ENCODE data around the gene SUPV3L1. TPM values are rescaled to one million over a fixed set of nuclear protein-coding genes. Genes with fewer than 3 reads are reported as not detected.
"Not testable (repeated sequence)": the region's sequence is repeated elsewhere in the genome, so short reads cannot be mapped to it uniquely, and the experiment has no call there.

The SUPV3L1 gene
- total RNA-seq = 39.2 and 46.6 TPM in 2 replicates

GRCh38 chr10:69179743-69180524, at the start of gene SUPV3L1:
Gene SUPV3L1 (plus strand): TSS chr10:69180234. CDS start chr10:69180292, 58 bp downstream.
- H3K27me3 ChIP-seq (ENCODE audit: control insufficient read depth, insufficient read depth, low read length) = no peaks in the 10 kb centered on the region
- peaks cover 2% of the 10 kb centered on the region for H3K36me3 ChIP-seq (ENCODE audit: control insufficient read depth, insufficient read depth, low read length)
- peak; percentile 94 for DNase-seq (ENCODE audit: low read depth)
- H3K4me3 ChIP-seq (ENCODE audit: low read depth, low read length) = peak within 1 kb of the TSS; percentile 81
- no peak for TF ChIP-seq CTCF (IDR thresholded peaks at IDR 0.05; ENCODE audit: insufficient read depth, low read length, severe bottlenecking)
- FAIRE-seq = no peak

GRCh38 chr10:69130251-69130650, 49.8 kb upstream of the SUPV3L1 start:
- DNase-seq (ENCODE audit: low read depth) = no peak

GRCh38 chr10:69139961-69140360, 40.1 kb upstream of the SUPV3L1 start:
- DNase-seq (ENCODE audit: low read depth) (no peak), FAIRE-seq (no peak)
- TF ChIP-seq CTCF (IDR thresholded peaks at IDR 0.05; ENCODE audit: insufficient read depth, low read length, severe bottlenecking) = no peak
- no peaks in the 10 kb centered on the region for H3K27me3 ChIP-seq (ENCODE audit: control insufficient read depth, insufficient read depth, low read length)
- H3K4me3 ChIP-seq (ENCODE audit: low read depth, low read length) = no peak overlapping the region
- H3K36me3 ChIP-seq (ENCODE audit: control insufficient read depth, insufficient read depth, low read length) = peaks cover 2% of the 10 kb centered on the region

More at GRCh38 chr10:69130251-69130650, 49.8 kb upstream of the SUPV3L1 start:
- FAIRE-seq = no peak
- Histone ChIP-seq H3K4me3 (ENCODE audit: low read depth, low read length) (no peak overlapping the region), H3K27me3 (ENCODE audit: control insufficient read depth, insufficient read depth, low read length) (no peaks in the 10 kb centered on the region), H3K36me3 (ENCODE audit: control insufficient read depth, insufficient read depth, low read length) (peaks cover 2% of the 10 kb centered on the region)
- TF ChIP-seq CTCF (IDR thresholded peaks at IDR 0.05; ENCODE audit: insufficient read depth, low read length, severe bottlenecking) = no peak

GRCh38 chr10:69141304-69141703, 38.7 kb upstream of the SUPV3L1 start:
- no peak overlapping the region for H3K4me3 ChIP-seq (ENCODE audit: low read depth, low read length)
- TF ChIP-seq CTCF (IDR thresholded peaks at IDR 0.05; ENCODE audit: insufficient read depth, low read length, severe bottlenecking) = no peak
- peaks cover 2% of the 10 kb centered on the region for H3K36me3 ChIP-seq (ENCODE audit: control insufficient read depth, insufficient read depth, low read length)
- FAIRE-seq = no peak
- DNase-seq (ENCODE audit: low read depth) = no peak
- H3K27me3 ChIP-seq (ENCODE audit: control insufficient read depth, insufficient read depth, low read length) = no peaks in the 10 kb centered on the region

- H3K36me3 ChIP-seq (ENCODE audit: control insufficient read depth, insufficient read depth, low read length); DNase-seq (ENCODE audit: low read depth); H3K27me3 ChIP-seq (ENCODE audit: control insufficient read depth, insufficient read depth, low read length); FAIRE-seq; H3K4me3 ChIP-seq (ENCODE audit: low read depth, low read length): not testable (repeated sequence)
Observed at GRCh38 chr10:69142074-69142473, 38.0 kb upstream of the SUPV3L1 start.

GRCh38 chr10:69142983-69143382, 37.1 kb upstream of the SUPV3L1 start:
- Histone ChIP-seq H3K36me3 (ENCODE audit: control insufficient read depth, insufficient read depth, low read length) (no peaks in the 10 kb centered on the region), H3K27me3 (ENCODE audit: control insufficient read depth, insufficient read depth, low read length) (no peaks in the 10 kb centered on the region), H3K4me3 (ENCODE audit: low read depth, low read length) (no peak overlapping the region)
- FAIRE-seq = no peak
- no peak for TF ChIP-seq CTCF (IDR thresholded peaks at IDR 0.05; ENCODE audit: insufficient read depth, low read length, severe bottlenecking)
- no peak for DNase-seq (ENCODE audit: low read depth)

All from bronchial epithelial cell (primary cell).